ENCODE data around the gene NR4A2. TPM values are rescaled to one million over a fixed set of nuclear protein-coding genes. Genes with fewer than 3 reads are reported as not detected.

The NR4A2 gene
- total RNA-seq, 2 donors from 2014 or later: 3.4 to 9.7 TPM

DNA sequence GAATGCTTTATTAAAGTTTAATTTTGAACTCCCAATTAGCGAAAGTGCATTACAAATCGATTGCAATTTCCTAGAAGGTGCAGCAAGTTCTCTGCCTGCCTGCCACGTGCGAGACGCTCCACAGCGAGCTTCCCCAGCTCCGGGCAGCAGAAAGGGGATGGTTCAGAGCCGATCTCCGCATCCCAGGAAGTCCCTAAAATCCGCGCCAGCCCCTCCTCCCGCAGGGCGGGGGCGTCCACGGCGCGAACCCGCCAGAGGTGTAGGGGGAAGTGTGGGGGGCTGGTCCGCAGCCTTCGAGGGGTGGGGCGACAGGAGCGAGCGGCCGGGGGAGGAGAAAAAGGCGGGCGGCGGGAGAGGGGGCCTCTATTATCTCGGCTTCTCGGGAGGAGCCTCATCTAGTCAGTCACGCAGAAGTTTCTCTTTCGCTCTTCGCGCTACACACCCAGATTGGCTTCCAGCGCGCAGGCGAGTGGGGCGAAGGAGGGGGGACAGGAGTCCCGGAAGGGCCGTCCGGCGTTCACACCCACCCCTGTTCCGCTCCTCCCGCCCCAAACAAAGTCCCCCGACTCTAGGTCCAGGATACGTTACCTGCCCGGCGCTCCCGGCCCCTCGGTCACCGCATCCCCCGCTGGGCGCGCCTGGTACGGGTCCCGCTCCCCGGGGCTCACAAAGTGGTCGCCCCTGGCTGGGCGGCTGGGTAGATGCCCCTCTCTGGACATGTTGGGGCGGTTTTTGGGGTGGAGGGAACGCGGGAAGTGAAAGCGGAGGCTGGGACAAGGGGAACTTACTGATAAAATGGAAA, 9.1 kb upstream of the NR4A2 start:
- intact Hi-C loops (cut with DNase I, micrococcal nuclease): no loop called here
- peak; percentile 89 to 96 for DNase-seq

DNA sequence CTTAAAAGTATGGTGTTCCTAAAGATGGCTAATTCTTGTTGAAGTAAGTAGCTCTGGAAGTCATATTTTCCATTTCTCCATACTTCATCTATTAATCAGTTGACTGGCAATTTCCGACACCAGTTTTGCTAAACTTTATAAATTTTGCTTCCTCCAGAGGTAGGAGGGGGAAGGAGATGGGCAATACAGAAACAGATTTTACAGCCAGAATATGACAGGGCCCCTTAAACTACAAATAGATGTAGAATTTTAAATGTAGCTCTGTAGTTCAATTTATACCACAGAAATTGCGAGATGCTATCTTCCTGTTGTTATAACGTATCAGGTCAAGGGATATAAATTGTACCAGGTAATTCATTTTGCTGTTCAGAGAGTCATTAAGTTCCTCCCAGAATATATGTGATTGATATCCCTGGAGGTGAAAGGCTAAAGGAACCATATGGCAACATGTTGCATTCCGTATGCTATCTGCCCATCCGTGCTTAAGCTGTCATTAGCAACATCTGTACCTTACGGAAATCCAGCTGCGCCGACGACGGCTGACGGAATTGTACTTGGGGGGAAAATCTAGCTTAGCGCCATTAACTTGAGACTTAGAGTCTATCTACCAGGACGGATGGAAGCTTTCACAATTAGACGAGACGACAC, 8.4 kb upstream of the NR4A2 start:
- intact Hi-C loops (cut with DNase I, micrococcal nuclease): no loop called here
- ATAC-seq: no peak
- DNase-seq: peak in 1 of 2 donors; percentile 54

More for the DNA sequence above, 9.1 kb upstream of the NR4A2 start:
- peak; percentile 80 for ATAC-seq

- DNase-seq (no peak), ATAC-seq (no peak)
- intact Hi-C loops (cut with DNase I, micrococcal nuclease): no loop called here
These were observed 7.9 kb upstream of the NR4A2 start for GRCh38 chr2:156340377-156340776.

DNA sequence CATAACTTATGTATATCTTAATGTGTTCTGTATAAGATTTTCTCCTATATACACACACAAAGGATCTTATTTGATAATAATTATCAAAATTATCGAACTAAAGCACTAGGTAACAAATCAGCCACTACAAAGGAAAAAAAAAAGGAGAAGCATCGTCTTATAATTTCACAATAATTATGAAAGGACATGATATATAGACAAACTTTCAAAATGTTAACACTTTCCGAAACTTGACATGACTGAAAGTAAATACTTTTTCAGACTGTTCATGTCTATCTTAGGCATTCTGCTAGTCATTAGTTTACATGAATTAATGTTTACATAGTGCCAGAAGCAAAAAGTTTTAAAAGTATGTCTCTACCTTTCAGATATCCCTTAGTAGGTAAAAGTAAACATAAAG, 7.3 kb upstream of the NR4A2 start:
- DNase-seq: no peak
- ATAC-seq: no peak
- intact Hi-C loops (cut with DNase I, micrococcal nuclease): loop anchor here in 1 of 2 donors (10.0 kb wide), 1 partner anchor 95 kb away; the partner anchor contains the start of gene GPD2

DNA sequence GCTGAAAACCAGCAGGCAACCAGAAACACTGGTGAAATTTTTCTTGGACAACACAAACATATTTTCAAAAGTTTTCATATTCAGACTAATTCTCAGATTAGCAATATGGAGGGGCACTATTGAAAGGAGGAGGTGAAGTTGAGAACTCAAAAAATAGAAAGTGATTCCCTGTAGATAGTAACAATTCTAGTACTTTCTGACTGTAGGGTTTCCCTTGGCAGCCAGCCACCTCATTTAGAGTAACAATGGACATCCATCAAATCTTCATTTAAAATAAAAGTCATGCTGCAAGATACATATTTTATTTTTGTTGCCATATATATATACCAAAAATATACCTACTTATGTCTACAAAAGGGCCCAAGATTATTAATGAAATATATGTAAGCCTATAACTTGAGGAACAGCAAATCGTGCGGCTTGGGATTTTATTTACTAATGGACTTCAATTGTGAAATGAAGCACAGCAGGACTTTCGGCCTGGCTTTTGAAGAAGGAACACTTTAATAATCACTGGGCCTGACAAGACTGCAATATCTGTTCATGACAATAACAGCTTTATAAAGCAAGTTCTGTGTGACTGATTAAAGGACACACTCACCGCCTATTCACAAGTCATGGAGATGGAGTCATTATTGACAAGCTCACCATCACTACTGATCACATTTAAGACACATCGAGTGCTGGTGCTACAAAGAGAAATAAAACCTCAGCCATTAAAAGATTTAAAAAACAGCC, 6.8 kb upstream of the NR4A2 start:
- intact Hi-C loops (cut with DNase I, micrococcal nuclease): loop anchor here in 1 of 2 donors (10.0 kb wide), 1 partner anchor 96 kb away; the partner anchor contains the start of gene GPD2
- DNase-seq: peak in 1 of 2 donors; percentile 65
- no peak for ATAC-seq

DNA sequence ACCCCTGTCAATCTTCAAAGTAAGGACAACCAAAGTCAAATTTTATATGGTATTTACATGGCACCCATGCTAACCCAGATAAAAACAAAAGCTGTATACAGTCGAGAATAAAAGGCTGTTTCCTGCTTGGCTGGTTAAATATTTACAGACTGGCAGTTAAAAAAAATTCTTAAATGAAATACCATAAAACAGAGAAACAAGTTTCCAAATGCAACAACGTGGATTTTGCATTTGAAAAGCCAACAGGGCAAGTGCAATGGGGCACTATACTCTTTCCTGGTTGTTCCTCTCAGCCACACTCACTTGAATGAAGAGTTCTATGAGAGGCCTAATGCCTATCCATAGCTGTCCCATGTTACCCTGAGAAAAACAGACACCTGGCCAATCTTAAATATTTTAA, 6.1 kb upstream of the NR4A2 start:
- DNase-seq (no peak), ATAC-seq (peak; percentile 5)
- intact Hi-C loops (cut with DNase I, micrococcal nuclease): loop anchor here in 1 of 2 donors (10.0 kb wide), 1 partner anchor 96 kb away; the partner anchor contains the start of gene GPD2

- DNase-seq: peak; percentile 92 to 93
- intact Hi-C loops (cut with DNase I, micrococcal nuclease): loop anchor here in 1 of 2 donors (5.0 to 10.0 kb wide), 2 partner anchors 68 to 100 kb away; partner anchors contain the start of gene GPD2
- peak; percentile 63 for ATAC-seq
These were observed 2.3 kb upstream of the NR4A2 start for GRCh38 chr2:156334496-156335478.

- DNase-seq: peak; percentile 65 to 76
- intact Hi-C loops (cut with DNase I, micrococcal nuclease): loop anchor here in 1 of 2 donors (5.0 to 10.0 kb wide), 2 partner anchors 68 to 101 kb away; partner anchors contain the start of gene GPD2
- ATAC-seq: peak; percentile 41
These were observed 1.5 kb upstream of the NR4A2 start for GRCh38 chr2:156333951-156334495.

DNA sequence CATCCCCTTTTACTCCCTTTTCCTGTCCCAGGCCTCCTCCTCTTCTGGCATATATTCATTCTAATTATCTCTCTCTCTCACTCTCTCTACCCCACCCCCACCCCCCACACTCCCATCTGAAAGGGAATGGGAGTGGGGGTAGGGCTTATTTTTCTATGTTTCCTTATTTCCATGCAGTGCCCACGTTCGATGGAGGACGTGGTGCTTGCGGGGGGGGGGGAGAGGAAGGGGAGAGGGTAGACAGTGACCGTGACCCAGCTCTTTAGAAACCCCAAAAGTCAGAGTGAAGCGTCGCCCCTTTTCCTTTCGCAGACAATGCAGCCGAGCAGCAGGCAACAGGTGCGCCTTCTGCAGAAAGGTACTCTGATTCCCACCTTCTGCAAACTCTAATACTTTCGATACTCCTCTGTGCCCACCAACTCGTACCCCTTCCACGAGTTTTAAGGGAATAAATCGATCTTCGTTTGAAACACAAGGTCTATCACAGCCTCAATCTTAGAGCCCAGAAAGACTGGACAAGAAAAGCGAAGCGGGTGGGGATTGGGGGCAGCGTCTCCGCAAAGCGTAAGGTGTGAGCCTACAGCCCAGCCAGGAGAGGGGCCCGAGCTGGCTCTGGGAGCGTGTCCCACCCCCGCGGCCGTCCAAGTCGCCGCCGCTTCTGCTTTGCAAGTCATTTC, 891 bp upstream of the NR4A2 start:
- no peak for DNase-seq
- intact Hi-C loops (cut with DNase I, micrococcal nuclease): loop anchor here in 1 of 2 donors (5.0 to 10.0 kb wide), 2 partner anchors 69 to 101 kb away; partner anchors contain the start of gene GPD2
- peak; percentile 24 for ATAC-seq

GRCh38 chr2:156332284-156332533, 312 bp downstream of the NR4A2 start:
- intact Hi-C loops (cut with DNase I, micrococcal nuclease): loop anchor here in 1 of 2 donors (5.0 to 10.0 kb wide), 2 partner anchors 70 to 103 kb away; partner anchors contain the start of gene GPD2
- DNase-seq: no peak
- ATAC-seq: peak; percentile 5

DNA sequence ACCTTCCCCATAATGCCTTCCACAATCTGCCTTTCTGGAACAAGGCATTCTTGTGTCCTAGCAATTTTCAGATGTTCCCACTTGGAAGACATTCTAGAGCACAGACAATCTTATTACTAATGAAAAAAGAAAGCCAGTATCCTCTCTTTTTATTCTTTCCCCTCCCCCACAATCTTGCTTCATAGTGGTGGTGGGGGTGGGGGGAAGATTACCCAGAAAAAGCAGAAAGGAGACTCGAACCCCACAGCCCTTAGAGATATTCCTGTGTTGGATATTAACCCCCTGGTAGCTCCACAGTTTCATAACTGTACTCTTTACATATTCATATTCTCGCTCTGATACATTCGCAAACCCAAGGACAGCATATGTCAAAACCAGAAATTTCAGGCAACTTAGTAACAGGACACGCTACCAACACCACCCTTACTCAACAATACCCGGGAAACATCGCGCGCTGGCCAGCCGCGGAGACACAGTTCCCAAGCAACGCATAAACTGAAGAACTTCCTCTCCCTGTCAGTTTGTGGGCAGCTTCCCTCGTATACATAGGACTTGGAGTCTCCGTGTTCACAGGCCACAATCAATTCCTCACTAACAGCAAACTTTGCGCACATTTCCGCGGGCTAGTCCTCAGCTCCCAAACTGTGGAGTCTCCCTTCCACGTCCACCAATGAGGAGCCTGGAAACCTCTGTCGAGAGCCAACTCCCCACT, 793 bp downstream of the NR4A2 start:
- DNase-seq (peak; percentile 72 to 74), ATAC-seq (peak; percentile 39)
- intact Hi-C loops (cut with DNase I, micrococcal nuclease): loop anchor here in 1 of 2 donors (5.0 to 10.0 kb wide), 2 partner anchors 71 to 103 kb away; partner anchors contain the start of gene GPD2

GRCh38 chr2:156329927-156330726, 2.4 kb downstream of the NR4A2 start:
- ATAC-seq: no peak
- no peak for DNase-seq
- intact Hi-C loops (cut with DNase I, micrococcal nuclease): loop anchor here in 1 of 2 donors (5.0 to 10.0 kb wide), 2 partner anchors 72 to 105 kb away; partner anchors contain the start of gene GPD2

GRCh38 chr2:156329031-156329926, 3.2 kb downstream of the NR4A2 start:
- ATAC-seq (no peak), DNase-seq (no peak)
- intact Hi-C loops (cut with DNase I, micrococcal nuclease): no loop called here

DNA sequence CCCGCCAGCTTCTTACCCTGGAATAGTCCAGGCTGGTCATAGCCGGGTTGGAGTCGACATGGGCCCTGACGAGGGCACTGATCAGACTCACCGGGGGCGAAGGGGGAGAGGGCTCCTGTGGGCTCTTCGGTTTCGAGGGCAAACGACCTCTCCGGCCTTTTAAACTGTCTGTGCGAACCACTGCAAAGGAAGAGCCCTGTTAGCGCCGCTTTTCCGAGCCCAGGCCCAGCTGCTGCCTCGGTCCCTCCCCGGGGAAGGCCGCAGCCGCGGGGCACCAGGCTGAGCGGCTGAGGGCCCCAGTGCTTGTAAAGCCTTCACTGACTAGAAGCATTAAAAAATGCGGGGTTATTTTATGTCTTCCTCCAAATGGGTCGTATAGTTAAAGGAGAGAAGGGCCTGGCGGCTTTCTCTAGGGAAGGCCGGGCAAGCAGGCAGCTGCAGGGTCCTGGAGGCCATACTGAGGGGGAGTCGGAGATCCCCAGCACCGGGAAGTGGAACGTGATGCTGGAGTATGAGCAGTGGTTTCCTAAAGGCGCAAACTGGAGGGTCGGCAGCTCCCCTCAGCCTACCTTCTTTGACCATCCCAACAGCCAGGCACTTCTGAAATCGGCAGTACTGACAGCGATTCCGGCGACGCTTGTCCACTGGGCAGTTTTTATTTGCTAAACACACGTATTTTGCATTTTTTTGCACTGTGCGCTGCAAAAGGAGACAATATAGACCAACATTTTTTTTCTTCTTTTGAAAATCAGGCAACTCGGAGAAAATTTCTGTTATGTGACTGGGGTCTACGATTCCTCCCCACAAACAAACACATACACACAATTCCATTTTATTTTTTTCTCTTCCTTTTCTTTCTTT, 4.5 kb downstream of the NR4A2 start:
- DNase-seq (no peak), ATAC-seq (no peak)
- intact Hi-C loops (cut with DNase I, micrococcal nuclease): no loop called here

Measured in left colon (tissue), 2 donors.